BE2C (cell line): ENCODE data around the gene TSPAN9.

Source experiments
- DNase-seq: peaks from one replicate; pipeline ENCODE4 v3.0.0-alpha.2; 2020
- H3K27me3 ChIP-seq: fragments of 250-450 bp; sonication (Bioruptor Pico); 2 replicates; pipeline ENCODE4 v1.5.1; 2020; ENCODE audit warnings: mild to moderate bottlenecking
- H3K36me3 ChIP-seq: fragments of 250-450 bp; sonication (Bioruptor Pico); 2 replicates; pipeline ENCODE4 v1.5.1; 2020; ENCODE audit warnings: mild to moderate bottlenecking
- H3K4me1 ChIP-seq: fragments of 250-450 bp; sonication (Bioruptor Pico); 2 replicates; pipeline ENCODE4 v1.5.1; 2020
- H3K4me3 ChIP-seq: 2 replicates; pipeline ENCODE4 v1.5.1; 2011; ENCODE audit warnings: low read depth, low read length
- H3K9me3 ChIP-seq: fragments of 250-450 bp; sonication (Bioruptor Pico); 2 replicates; pipeline ENCODE4 v1.5.1; 2020
- TF ChIP-seq, protein P1 (sequence below): IDR thresholded peaks from 2 replicates; pipeline ENCODE4 v1.5.1; 2012; ENCODE audit warnings: mild to moderate bottlenecking, low read depth, low read length

The TSPAN9 gene

DNA sequence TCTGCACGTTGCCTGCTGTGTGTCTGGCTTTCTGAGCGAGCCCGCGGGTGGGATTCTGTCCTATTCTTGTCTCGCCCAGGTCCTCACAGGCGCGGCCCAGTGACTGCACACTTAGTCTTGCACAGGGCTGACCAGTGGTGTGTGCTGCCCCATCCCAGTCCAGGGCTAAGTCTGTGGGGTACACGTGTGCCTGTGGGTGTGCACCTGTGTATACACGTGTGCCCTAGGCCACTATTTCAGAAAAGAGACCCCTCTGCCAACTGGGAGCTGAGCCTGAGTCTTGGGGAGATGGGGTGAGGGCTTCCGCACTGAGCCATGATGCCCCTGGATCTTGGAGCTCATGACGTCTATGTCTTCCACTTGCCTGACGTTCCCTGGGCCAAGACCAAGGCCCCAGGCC is 228.3 kb downstream of the TSPAN9 start:
- no peak for DNase-seq
- Histone ChIP-seq H3K4me1 (0 out of 2 replicates have a peak, but pooled peaks cover 2% of the 10 kb centered on the region), H3K4me3 (no peak overlapping the region), H3K9me3 (no peaks in the 10 kb centered on the region), H3K27me3 (no peaks in the 10 kb centered on the region; the same call in none of the 2 replicates), H3K36me3 (no peaks in the 10 kb centered on the region)
- TF ChIP-seq, protein P1, sequence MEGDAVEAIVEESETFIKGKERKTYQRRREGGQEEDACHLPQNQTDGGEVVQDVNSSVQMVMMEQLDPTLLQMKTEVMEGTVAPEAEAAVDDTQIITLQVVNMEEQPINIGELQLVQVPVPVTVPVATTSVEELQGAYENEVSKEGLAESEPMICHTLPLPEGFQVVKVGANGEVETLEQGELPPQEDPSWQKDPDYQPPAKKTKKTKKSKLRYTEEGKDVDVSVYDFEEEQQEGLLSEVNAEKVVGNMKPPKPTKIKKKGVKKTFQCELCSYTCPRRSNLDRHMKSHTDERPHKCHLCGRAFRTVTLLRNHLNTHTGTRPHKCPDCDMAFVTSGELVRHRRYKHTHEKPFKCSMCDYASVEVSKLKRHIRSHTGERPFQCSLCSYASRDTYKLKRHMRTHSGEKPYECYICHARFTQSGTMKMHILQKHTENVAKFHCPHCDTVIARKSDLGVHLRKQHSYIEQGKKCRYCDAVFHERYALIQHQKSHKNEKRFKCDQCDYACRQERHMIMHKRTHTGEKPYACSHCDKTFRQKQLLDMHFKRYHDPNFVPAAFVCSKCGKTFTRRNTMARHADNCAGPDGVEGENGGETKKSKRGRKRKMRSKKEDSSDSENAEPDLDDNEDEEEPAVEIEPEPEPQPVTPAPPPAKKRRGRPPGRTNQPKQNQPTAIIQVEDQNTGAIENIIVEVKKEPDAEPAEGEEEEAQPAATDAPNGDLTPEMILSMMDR, result no peak

DNA sequence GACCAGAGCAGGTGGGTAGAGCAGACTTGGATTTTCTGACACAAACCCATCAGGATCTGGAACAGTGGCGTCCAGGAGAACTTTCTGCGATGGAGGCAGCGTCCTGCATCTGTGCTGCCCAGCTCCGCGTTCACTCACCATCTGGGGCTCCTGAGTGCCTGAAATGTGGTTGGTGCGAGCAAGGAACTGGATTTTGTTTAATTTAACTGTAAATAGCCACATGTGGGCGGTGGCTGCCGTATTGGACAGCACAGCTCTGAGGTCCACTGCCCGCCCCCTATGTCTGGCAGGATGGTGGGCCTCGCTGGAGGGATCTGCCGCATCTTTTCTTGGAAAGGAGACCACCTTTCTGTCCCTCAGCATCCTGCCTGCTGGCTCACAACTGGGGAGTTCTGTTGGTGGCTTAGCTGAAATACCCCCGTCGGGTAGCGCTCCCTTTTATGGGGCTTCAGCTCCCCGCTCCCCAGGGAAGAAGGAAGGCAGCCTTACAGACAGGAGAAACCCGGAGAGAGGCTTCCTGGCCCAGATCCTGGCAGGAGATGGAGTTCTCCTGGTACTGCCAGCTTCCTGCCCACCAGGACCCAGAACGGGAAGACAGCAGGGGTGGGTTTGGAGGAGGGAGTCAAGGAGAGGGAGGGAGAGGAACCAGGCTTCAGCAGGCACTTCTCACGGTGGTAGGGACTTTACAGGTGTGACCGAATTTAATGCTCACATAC is 228.9 kb downstream of the TSPAN9 start:
- H3K36me3 ChIP-seq, result no peaks in the 10 kb centered on the region
- TF ChIP-seq, protein P1, result no peak
- H3K4me3 ChIP-seq, result no peak overlapping the region
- no peak for DNase-seq
- H3K27me3 ChIP-seq, result no peaks in the 10 kb centered on the region; the same call in none of the 2 replicates
- H3K9me3 ChIP-seq, result no peaks in the 10 kb centered on the region
- H3K4me1 ChIP-seq, result 0 out of 2 replicates have a peak, but pooled peaks cover 2% of the 10 kb centered on the region

DNA sequence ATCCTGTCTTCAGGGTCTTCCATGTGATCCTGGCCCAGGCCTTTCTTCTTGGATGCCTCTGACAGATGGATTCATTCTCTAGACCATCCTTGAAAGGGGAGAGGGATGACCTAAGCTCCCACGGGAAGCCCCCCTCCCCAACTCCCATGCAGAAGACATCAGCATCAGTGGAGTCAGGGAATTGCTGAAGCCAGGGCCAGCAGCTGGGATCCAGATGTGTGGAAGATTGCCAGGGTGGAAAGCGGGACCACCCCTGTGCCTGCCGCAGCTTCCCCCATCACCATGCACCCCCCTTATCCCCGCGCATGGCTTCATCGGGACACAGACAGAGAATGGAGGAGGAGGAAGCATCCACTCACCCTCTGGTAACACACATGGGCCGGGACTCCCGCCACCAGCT is 230.2 kb downstream of the TSPAN9 start:
- TF ChIP-seq, protein P1, result no peak
- no peak for DNase-seq
- Histone ChIP-seq H3K27me3 (no peaks in the 10 kb centered on the region; the same call in none of the 2 replicates), H3K9me3 (no peaks in the 10 kb centered on the region), H3K4me1 (0 out of 2 replicates have a peak, but pooled peaks cover 2% of the 10 kb centered on the region), H3K4me3 (no peak overlapping the region), H3K36me3 (no peaks in the 10 kb centered on the region)

DNA sequence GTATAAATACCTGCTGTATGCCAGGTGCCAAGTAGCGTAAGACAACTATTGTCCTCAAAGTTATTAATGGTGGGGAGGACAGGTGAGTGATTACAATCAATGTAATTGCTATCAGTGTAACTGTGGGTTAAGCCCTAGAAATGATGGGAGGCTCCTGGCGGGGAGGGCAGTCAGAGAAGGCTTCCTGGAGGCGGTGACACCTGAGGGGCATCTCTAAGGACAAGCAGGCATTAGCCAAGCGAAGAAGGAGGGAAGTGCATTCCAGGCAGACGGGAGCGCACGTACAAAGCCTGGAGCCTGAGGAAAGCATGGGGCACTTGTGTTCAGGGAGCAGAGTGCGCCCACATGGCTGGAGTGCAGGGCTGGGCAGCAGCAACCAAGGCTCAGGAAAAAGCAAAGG is 230.9 kb downstream of the TSPAN9 start:
- no peaks in the 10 kb centered on the region for H3K36me3 ChIP-seq
- 0 out of 2 replicates have a peak, but pooled peaks cover 2% of the 10 kb centered on the region for H3K4me1 ChIP-seq
- no peak overlapping the region for H3K4me3 ChIP-seq
- no peak for DNase-seq
- TF ChIP-seq, protein P1, result no peak
- no peaks in the 10 kb centered on the region; the same call in none of the 2 replicates for H3K27me3 ChIP-seq
- H3K9me3 ChIP-seq, result no peaks in the 10 kb centered on the region

DNA sequence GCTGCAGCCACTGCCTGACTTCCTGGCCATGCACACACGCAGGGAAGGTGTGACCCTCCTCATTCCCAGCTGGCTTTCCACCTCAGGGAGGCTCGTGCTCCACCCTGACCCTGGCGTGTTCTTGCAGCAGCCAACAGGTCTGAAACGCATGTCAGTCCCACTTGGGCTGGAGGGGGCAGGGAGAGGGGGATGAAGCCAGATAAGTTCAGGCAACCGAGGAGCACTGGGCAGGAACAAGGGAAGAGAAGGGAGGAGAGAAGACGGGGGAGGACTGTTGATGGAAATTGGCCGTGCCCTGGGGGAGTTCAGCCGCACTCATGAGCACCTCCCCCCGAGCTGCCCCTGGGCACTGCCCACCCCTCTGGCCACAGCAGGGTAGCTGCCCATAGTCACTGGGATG is 231.4 kb downstream of the TSPAN9 start:
- Histone ChIP-seq H3K27me3 (no peaks in the 10 kb centered on the region; the same call in none of the 2 replicates), H3K36me3 (no peaks in the 10 kb centered on the region), H3K9me3 (no peaks in the 10 kb centered on the region), H3K4me1 (no peaks in the 10 kb centered on the region), H3K4me3 (no peak overlapping the region)
- TF ChIP-seq, protein P1, result no peak
- DNase-seq, result no peak

DNA sequence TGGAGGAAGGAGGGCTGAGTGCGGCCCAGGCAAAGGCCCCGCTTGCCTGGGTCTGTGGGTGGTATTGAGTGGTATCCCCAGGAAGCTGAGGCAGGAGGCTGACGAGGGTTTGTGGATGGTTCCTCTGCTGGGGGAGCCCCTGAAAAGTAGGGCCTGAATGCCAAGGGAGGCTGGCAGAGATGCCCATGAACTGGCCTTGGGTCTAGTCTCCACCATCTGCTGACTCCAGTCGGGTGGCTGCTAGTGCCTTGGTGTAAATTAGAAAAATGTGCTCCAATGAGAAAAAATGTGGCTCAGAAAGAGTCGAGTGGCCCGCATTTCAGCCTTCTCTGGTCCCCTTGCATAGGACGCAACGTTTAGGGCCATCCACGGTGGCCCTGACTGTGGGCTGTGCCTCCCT is 232.6 kb downstream of the TSPAN9 start:
- no peaks in the 10 kb centered on the region for H3K9me3 ChIP-seq
- no peaks in the 10 kb centered on the region; the same call in none of the 2 replicates for H3K27me3 ChIP-seq
- no peak overlapping the region for H3K4me3 ChIP-seq
- no peaks in the 10 kb centered on the region for H3K36me3 ChIP-seq
- DNase-seq, result no peak
- peaks cover under 1% of the 10 kb centered on the region for H3K4me1 ChIP-seq
- TF ChIP-seq, protein P1, result no peak
